Liver (tissue), 3 donors: ENCODE data around the gene NUPR1.

Experiments used
- CTCF ChIP-seq: fragments of 150-350 bp; IDR thresholded peaks from 2 replicates; pipeline ENCODE4 v1.5.1; 2017; ENCODE audit warnings: improper control_type of control experiment, low read depth, low read length; ENCODE audit not compliant: missing input control
- EGR1 ChIP-seq, 2 donors: IDR thresholded peaks; 2 replicates each; pipeline ENCODE4 v1.6.1; 2016 to 2018; ENCODE audit warnings: antibody characterized with exemption in 2 of 2, low read depth in 2 of 2
- FOXA1 ChIP-seq: IDR thresholded peaks from 2 replicates; pipeline ENCODE4 v1.6.1; 2016; ENCODE audit warnings: antibody characterized with exemption
- FOXA2 ChIP-seq: IDR thresholded peaks from 2 replicates; pipeline ENCODE4 v1.6.1; 2016; ENCODE audit warnings: antibody characterized with exemption
- GABPA ChIP-seq, 2 donors: IDR thresholded peaks in 1 of 2; conservative IDR thresholded peaks in 1 of 2; 2 replicates each; pipeline ENCODE4 v1.6.1; 2016; ENCODE audit warnings: antibody characterized with exemption in 2 of 2, mild to moderate bottlenecking in 1 of 2, moderate library complexity in 1 of 2
- MAX ChIP-seq: IDR thresholded peaks from 2 replicates; pipeline ENCODE4 v1.6.1; 2016; ENCODE audit warnings: antibody characterized with exemption
- RAD21 ChIP-seq, 2 donors: IDR thresholded peaks; 2 replicates each; pipeline ENCODE4 v1.6.1; 2016; ENCODE audit warnings: antibody characterized with exemption in 2 of 2, mild to moderate bottlenecking in 2 of 2
- REST ChIP-seq: IDR thresholded peaks from 2 replicates; pipeline ENCODE4 v1.6.1; 2016; ENCODE audit warnings: antibody characterized with exemption, mild to moderate bottlenecking
- SP1 ChIP-seq: IDR thresholded peaks from 2 replicates; pipeline ENCODE4 v1.6.1; 2018; ENCODE audit warnings: antibody characterized with exemption, mild to moderate bottlenecking
- TAF1 ChIP-seq: conservative IDR thresholded peaks from 2 replicates; pipeline ENCODE4 v1.6.1; 2016; ENCODE audit warnings: antibody characterized with exemption, mild to moderate bottlenecking
- YY1 ChIP-seq: IDR thresholded peaks from 2 replicates; pipeline ENCODE4 v1.6.1; 2016; ENCODE audit warnings: antibody characterized with exemption, mild to moderate bottlenecking
- donor health status: healthy.
- donor health status: healthy.

- no peak for TF ChIP-seq CTCF
- no peak for TF ChIP-seq SP1
- no peak for TF ChIP-seq FOXA1
- TF ChIP-seq GABPA (IDR thresholded peaks at IDR 0.05 in 1 of 2, conservative IDR thresholded peaks at IDR 0.05 in 1 of 2): no peak
- TF ChIP-seq TAF1: no peak
- no peak for TF ChIP-seq REST
- no peak for TF ChIP-seq YY1
- TF ChIP-seq RAD21 (IDR thresholded peaks at IDR 0.05): no peak
- no peak for TF ChIP-seq MAX
- no peak for TF ChIP-seq EGR1 (IDR thresholded peaks at IDR 0.05; ENCODE audit: low read depth in 2 of 2)
- TF ChIP-seq FOXA2: no peak
Measured at GRCh38 chr16:28504707-28505404, 33.9 kb downstream of the NUPR1 start.
